HEK293T (cell line): ENCODE data around the gene IFT52.

Source experiments
- ARNT ChIP-seq: fragments of 450-650 bp; IDR thresholded peaks from 2 replicates; pipeline ENCODE4 v1.6.1; 2017; ENCODE audit warnings: mild to moderate bottlenecking
- ELF4 ChIP-seq: fragments of 450-650 bp; IDR thresholded peaks from 2 replicates; pipeline ENCODE4 v1.6.1; 2017; ENCODE audit warnings: antibody characterized with exemption
- FOXK2 ChIP-seq: fragments of 450-650 bp; IDR thresholded peaks from 2 replicates; pipeline ENCODE4 v1.6.1; 2016; ENCODE audit warnings: mild to moderate bottlenecking
- HDGF ChIP-seq: fragments of 450-650 bp; IDR thresholded peaks from 2 replicates; pipeline ENCODE4 v1.6.1; 2017; ENCODE audit warnings: antibody characterized with exemption, borderline replicate concordance
- SP1 ChIP-seq: fragments of 450-650 bp; IDR thresholded peaks from 2 replicates; pipeline ENCODE4 v1.6.1; 2017
- SUZ12 ChIP-seq: fragments of 450-650 bp; IDR thresholded peaks from 2 replicates; pipeline ENCODE4 v1.6.1; 2016; ENCODE audit warnings: mild to moderate bottlenecking
- TARDBP ChIP-seq: fragments of 450-650 bp; IDR thresholded peaks from 2 replicates; pipeline ENCODE4 v1.6.1; 2016

- TF ChIP-seq FOXK2: no peak
- no peak for TF ChIP-seq ARNT
- no peak for TF ChIP-seq SP1
- no peak for TF ChIP-seq ELF4
- no peak for TF ChIP-seq SUZ12
- TF ChIP-seq HDGF: no peak
- no peak for TF ChIP-seq TARDBP
Observed at GRCh38 chr20:43650997-43651525, 60.3 kb downstream of the IFT52 start.
